ENCODE data around the gene FAM241A. TPM values are rescaled to one million over a fixed set of nuclear protein-coding genes. Genes with fewer than 3 reads are reported as not detected.

Gene FAM241A
- total RNA-seq, 4 donors from 2014 or later, result 6.4 to 26.1 (median 14.4) TPM

DNA sequence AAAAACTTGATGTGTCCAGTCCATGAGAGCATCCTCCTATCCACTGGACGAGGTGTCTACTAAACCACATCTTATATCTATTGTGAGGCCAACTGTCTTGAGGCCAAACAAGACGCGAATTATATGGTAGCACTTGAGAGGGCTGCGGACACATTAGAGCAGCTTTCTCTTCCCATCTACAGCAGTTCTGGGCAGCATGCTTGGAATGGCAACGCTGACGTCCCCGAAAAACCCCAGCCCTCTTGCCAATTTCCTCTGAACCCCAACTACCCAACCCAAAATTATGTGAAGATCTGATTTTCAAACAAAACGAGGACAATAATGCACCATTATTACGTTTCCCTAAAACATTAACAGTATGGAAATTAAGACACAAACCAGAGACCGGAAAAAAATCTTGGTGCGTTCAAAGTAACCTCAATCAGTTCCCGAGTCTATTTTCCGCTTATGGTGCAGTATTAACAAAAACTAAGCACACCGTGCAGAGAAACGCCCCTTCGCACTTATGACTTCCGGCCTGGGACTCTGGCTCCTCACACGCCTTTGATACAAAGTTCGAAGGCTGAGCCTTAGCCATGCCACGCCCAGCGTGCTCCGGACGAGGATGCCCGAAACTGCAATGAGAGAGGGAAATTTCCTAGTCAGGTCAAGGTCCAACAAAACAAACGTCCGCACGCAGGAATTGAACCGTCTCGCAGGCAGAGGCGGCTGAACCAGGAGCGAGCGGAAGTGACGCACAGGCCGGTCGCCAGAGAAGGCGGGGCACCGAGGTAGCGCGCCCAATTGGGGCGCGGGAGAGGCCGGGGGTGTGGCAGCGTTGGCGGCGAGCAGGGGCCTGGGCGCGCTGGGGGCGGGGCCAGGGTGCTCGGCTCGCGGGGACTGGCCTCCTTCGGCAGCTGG is 85.9 kb downstream of the FAM241A start:
- TF ChIP-seq, protein P1, sequence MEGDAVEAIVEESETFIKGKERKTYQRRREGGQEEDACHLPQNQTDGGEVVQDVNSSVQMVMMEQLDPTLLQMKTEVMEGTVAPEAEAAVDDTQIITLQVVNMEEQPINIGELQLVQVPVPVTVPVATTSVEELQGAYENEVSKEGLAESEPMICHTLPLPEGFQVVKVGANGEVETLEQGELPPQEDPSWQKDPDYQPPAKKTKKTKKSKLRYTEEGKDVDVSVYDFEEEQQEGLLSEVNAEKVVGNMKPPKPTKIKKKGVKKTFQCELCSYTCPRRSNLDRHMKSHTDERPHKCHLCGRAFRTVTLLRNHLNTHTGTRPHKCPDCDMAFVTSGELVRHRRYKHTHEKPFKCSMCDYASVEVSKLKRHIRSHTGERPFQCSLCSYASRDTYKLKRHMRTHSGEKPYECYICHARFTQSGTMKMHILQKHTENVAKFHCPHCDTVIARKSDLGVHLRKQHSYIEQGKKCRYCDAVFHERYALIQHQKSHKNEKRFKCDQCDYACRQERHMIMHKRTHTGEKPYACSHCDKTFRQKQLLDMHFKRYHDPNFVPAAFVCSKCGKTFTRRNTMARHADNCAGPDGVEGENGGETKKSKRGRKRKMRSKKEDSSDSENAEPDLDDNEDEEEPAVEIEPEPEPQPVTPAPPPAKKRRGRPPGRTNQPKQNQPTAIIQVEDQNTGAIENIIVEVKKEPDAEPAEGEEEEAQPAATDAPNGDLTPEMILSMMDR (IDR thresholded peaks at IDR 0.05; ENCODE audit: low read depth), result no peak

DNA sequence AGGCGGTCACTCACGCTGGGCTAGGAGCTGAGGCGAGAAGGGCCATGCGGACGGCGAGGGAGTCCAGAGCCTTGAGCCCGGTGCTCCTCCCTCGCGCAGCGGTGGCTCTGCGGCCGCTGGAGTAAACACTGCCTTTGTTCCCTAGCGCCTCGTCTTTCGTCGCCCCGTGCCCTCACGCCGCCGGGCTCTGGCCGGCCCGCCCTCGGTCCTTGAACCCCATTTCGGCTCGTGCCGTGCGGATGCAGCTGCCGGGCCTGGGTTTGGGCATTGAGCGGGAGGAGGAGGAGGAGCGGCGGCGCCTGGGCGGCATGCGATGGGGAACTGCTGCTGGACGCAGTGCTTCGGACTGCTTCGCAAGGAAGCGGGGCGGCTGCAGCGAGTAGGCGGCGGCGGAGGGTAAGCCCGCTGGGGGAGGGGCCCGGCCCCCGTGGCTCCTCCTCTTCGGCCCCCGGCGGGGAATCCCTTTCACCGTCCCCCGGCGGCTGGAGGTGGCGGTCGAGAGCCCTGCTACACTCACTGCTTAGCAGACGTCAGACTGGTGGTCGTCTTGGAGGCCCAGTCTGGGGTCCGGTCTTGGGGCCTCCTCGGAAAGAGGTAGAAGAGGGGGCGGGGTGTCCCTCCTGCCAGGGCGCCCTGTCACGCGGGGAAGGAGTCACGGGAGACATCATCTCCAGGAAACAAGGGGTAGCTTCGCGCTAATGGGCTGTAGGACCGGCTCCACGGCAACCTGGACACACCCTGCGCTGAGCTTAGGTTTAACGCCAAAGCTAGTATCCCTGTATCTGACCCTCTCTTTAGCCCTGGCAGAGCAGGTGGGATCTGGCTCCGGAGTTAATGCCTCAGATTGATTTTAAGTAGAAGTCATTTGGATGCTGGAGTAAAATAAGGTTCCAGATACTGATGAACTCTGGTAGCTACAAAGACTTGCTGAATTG is 86.8 kb downstream of the FAM241A start, which contains the start of gene AP1AR:
Gene AP1AR, plus strand, starts transcription at position 9 of the 935 bp plus-strand sequence. Its CDS starts 305 bp downstream, at position 314.
- TF ChIP-seq, protein P1 (IDR thresholded peaks at IDR 0.05; ENCODE audit: low read depth), result no peak

DNA sequence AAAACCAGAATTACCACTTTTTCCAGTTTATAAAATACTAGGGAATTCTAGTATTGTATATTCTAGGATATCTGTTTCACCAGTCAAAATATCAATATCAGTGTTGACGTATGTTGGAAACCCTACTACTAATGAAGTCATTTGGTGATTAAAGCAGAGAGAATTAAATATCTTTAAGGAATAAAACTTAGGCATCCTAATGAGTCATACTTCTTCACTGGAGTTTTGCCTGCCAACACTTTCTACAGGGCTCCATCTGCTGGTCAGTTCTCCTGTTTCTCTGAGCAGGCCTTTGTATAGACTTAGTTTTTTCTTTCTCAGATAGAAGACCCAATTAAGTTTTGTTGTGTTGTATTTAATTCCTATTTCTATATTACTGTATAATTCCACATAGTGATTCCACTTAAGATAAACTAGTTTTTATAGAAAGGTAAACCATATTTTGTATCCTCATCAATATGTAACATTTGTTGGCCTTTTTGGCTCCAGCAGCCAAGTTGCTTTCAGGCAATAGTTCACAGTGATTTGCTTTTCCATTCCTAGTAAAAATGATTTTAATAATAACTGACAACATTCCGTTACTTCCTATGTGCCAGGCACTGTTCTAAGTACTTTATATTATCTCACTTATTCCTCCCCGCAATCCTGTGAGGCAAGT is 89.8 kb downstream of the FAM241A start:
- TF ChIP-seq, protein P1 (IDR thresholded peaks at IDR 0.05; ENCODE audit: low read depth), result no peak

DNA sequence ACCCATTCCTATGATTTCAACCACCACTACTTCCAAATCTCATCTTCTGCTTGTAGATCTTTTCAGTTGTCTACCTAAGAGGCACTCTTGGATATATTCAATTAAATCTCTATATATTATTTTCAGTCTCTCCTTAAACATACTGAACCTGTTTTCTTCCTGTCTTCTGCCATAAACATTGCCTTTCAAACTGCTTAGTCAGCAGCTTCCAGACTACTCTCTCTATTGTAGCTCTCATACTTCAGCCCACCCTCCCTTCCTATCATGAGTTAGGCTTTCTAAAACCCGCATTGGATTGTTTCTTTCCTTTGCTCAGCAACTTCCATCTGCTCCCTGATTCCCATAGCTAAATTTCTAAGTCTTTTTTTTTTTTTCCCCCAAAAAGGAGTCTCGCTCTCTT is 90.8 kb downstream of the FAM241A start:
- TF ChIP-seq, protein P1 (IDR thresholded peaks at IDR 0.05; ENCODE audit: low read depth), result no peak

DNA sequence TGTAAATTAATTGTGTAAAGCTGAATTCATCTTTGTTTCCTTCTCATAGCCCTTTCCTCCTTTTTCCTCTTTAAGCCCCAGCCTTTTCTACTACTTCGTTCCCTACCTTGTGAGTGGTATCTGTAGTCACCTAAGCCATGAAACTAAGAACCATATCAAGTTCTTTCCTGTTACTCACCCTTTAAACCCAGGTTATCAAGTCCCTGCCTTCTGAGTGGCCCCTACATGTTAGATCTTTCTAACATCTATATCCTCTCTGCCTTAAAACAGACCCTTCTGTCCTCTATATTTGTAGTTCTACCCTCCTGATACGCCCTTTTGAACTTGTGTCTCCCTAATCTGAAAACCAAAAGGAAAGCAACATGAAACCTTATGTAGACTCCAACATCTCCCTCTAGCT is 93.6 kb downstream of the FAM241A start:
- TF ChIP-seq, protein P1 (IDR thresholded peaks at IDR 0.05; ENCODE audit: low read depth), result no peak

Other genes with a start within 250 kb of the FAM241A start
- 10 to 100 TPM; 17.2 to 24.1 (median 20.8) TPM for gene AP1AR, start 86.3 kb downstream of the FAM241A start, total RNA-seq
- gene TIFA, start 140.4 kb downstream of the FAM241A start, total RNA-seq, result 1 to 10 TPM; 2.1 to 4.6 (median 2.5) TPM
- gene ALPK1, start 151.9 kb downstream of the FAM241A start, total RNA-seq, result 10 to 100 TPM; 17.1 to 34.8 (median 25.8) TPM